ENCODE results near the gene FHL3.
"Not testable (repeated sequence)": the region's sequence is repeated elsewhere in the genome, so short reads cannot be mapped to it uniquely, and the experiment has no call there.

FHL3 gene

GRCh38 chr1:38041936-38042834 is 36.9 kb upstream of the FHL3 start:
- peaks cover 8% of the 10 kb centered on the region for H3K36me3 Mint-ChIP-seq
- ATAC-seq (no peak), DNase-seq (ENCODE audit: low spot score in 2 of 2) (no peak)
- H3K4me1 Mint-ChIP-seq: peaks cover 6% of the 10 kb centered on the region
- H3K9me3 Mint-ChIP-seq: no peaks in the 10 kb centered on the region
- no peak overlapping the region for H3K27ac Mint-ChIP-seq
- H3K4me3 Mint-ChIP-seq: no peak overlapping the region

DNA sequence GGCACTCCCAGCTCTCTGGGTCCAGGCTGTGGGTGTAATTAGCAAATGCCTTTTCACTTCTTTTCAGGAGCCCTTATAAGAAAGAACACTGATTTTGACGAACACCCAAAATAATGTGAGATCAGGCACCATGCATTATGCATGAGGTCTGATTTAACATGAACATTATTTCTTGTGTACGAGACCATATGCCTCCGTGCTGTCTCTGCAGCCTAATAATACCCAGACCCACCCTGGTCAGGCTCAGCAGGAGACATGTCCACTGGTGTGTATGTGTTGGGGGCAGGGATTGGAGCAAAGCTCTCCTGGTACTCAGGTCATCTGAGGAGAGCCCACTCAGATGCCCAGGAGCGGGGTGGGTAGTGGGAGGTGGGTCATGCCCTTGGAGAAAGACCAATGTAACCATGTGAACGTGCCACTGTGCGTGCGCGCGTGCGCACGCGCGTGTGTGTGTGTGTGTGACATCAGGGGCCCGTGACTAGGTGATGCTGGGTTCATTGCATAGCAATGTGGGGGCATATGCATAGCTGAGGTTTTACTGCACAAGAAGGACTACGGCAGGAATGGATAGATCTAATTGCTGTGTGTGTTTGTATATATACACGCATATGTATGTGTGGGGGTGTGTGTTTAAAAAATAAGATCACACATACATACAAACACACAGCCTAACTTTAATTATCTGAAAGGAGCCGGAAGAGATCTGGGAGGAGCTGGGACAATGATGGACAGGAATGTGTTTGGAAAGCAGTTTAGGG is 34.2 kb upstream of the FHL3 start:
- no peaks in the 10 kb centered on the region for H3K9me3 Mint-ChIP-seq
- peaks cover 2% of the 10 kb centered on the region for H3K4me1 Mint-ChIP-seq
- no peak overlapping the region for H3K4me3 Mint-ChIP-seq
- peaks cover 8% of the 10 kb centered on the region for H3K36me3 Mint-ChIP-seq
- DNase-seq (ENCODE audit: low spot score in 2 of 2) (no peak), ATAC-seq (no peak)
- H3K27ac Mint-ChIP-seq: no peak overlapping the region

DNA sequence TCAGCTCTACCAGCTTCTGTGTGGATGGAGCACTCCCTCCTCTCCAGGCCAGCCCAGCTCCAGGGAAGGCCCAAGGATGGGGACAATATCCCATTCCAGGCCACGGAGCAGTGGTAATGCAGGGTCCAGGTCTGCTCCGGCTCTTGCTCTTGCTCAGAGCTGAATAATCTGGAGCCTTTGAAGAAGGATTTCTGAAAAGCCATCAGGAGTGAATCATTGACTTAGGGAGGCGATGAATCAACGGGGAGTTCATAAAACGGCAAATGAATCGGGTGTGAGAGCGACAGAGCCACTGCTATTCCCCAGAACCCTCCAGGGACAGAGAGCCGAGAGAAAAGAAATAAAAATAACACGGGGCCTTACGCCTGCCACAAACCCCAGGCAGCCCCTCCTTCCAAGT is 33.5 kb upstream of the FHL3 start:
- H3K36me3 Mint-ChIP-seq: peaks cover 5% of the 10 kb centered on the region
- no peaks in the 10 kb centered on the region for H3K9me3 Mint-ChIP-seq
- no peak overlapping the region for H3K4me3 Mint-ChIP-seq
- no peaks in the 10 kb centered on the region for H3K4me1 Mint-ChIP-seq
- DNase-seq (ENCODE audit: low spot score in 2 of 2) (no peak), ATAC-seq (no peak)
- no peak overlapping the region for H3K27ac Mint-ChIP-seq

GRCh38 chr1:38037221-38037939 is 32.1 kb upstream of the FHL3 start:
- no peaks in the 10 kb centered on the region for H3K36me3 Mint-ChIP-seq
- ATAC-seq (no peak), DNase-seq (ENCODE audit: low spot score in 2 of 2) (no peak)
- H3K4me3 Mint-ChIP-seq: no peak overlapping the region
- no peaks in the 10 kb centered on the region for H3K9me3 Mint-ChIP-seq
- no peak overlapping the region for H3K27ac Mint-ChIP-seq
- H3K4me1 Mint-ChIP-seq: no peaks in the 10 kb centered on the region

GRCh38 chr1:38034871-38035270 is 29.6 kb upstream of the FHL3 start:
- Mint-ChIP-seq H3K4me1 (peaks cover 21% of the 10 kb centered on the region), H3K27ac (no peak overlapping the region)
- ATAC-seq: no peak

GRCh38 chr1:38032992-38033391 is 27.7 kb upstream of the FHL3 start:
- H3K4me1 Mint-ChIP-seq: peaks cover 39% of the 10 kb centered on the region
- H3K9me3 Mint-ChIP-seq; H3K4me3 Mint-ChIP-seq; H3K27ac Mint-ChIP-seq; ATAC-seq; DNase-seq (ENCODE audit: low spot score in 2 of 2): not testable (repeated sequence)
- H3K36me3 Mint-ChIP-seq: peaks cover 12% of the 10 kb centered on the region

More at GRCh38 chr1:38034871-38035270, 29.6 kb upstream of the FHL3 start:
- Mint-ChIP-seq H3K36me3 (peaks cover 4% of the 10 kb centered on the region), H3K9me3 (no peaks in the 10 kb centered on the region), H3K4me3 (no peak overlapping the region)
- no peak for DNase-seq (ENCODE audit: low spot score in 2 of 2)

DNA sequence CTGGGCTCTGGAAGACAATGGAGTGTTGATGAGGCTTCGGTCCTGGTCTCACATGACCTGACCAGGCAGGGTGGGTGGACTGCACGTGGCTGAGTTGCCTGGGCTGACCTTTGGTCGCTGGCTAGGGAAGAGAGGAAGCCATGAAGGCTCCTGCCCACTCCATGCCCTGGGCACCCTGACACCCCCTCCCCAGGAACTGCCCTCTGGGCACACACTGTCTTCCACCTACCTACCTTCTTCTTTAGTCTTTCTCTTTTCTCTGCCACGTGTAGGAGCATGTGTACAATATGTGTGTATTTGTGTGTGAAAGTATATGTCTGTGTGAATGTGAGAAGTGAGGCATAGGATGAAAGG is 26.2 kb upstream of the FHL3 start:
- Mint-ChIP-seq H3K27ac (peak overlapping the region; percentile 91), H3K9me3 (no peaks in the 10 kb centered on the region), H3K4me3 (no peak overlapping the region), H3K4me1 (peaks cover 54% of the 10 kb centered on the region), H3K36me3 (peaks cover 24% of the 10 kb centered on the region)
- no peak for DNase-seq (ENCODE audit: low spot score in 2 of 2)
- ATAC-seq: no peak

DNA sequence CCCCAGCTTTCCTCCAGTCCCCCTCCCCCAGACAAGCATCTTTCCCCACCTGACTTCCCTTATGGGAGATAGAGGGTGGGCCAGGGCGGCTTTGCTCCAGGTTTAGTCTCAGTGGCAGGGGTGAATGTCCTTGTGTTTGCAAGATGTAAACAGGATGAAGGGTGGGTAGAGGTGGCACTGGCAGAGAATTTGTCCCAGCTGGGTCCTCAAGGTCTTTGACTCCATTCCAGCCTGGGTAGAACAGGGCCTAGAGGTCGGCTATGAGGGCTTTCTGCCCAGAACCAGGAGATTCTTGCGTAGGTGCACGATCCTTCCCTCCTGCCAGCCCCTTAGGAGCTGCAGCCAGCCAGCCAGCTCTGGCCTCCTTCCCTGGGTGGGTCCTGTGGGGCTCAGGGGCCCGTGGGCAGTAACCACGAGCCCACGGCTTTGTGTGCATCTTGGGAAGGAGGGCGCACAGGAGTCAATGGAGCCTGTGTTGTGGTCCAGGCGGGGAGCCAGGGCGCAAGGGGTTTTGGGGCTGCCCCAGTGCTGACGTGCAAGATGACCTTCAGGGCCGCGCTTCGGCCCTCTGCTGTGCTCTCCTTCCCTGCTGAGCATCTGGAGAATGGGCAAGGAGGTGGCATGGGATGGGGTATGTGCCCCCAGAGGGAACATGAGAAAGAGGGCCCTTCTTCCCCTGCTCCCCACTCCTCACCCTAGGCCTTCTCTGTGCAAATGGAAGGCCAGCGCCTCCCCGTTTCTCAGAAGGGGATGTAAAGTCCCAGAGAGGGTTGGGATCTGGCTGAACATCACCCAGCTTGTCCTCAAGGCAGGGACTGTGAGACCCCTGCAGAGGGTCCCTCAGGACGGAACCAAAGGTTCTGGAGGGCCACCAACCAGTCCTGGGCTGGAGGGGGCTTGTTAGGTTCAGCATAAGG is 25.5 kb upstream of the FHL3 start:
- Mint-ChIP-seq H3K9me3 (no peaks in the 10 kb centered on the region), H3K27ac (peak overlapping the region; percentile 91), H3K36me3 (peaks cover 27% of the 10 kb centered on the region), H3K4me1 (peaks cover 57% of the 10 kb centered on the region), H3K4me3 (peak overlapping the region; percentile 64)
- ATAC-seq (no peak), DNase-seq (ENCODE audit: low spot score in 2 of 2) (no peak)

DNA sequence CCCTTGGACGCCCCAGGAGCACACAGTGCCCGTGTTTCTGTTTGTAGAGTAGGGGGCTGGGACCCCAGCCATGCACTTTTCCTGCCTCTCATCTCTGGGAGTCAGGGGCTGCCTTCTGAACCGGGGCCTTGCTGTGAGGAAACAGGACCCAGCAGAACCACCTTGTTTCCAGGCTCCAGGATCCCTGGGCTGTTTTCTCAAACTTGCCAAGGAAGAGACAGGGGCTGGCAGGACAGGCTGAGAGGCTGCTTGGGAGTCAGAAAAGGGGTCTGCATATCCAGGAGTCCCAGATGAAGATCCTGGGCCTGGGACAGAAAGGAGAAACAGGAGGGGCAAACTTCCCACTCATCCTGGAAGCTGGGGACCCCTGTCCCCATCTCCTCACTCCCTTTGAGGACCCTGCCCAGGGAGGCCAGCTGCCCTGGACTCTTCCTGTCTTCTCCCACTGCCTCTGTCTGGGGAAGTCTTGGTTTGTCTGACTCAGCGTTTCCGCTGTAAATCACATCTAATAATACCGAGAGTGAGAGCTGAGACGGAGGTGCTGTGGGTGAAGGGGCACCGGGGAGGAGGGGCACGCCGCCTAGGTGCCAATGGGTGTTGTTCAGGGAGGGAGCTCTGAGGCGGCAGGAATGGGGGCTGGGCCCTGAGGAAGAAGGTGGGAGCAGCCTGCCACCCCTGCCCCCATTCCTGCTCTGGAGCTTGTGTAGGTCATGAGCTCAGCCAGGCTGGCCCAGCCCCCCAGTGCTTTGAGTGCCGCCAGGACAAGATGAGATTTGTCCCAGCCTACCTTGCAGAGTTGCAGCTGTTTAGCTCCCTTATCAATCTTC is 24.6 kb upstream of the FHL3 start:
- Mint-ChIP-seq H3K36me3 (peaks cover 35% of the 10 kb centered on the region), H3K9me3 (no peaks in the 10 kb centered on the region), H3K4me3 (peak overlapping the region; percentile 64), H3K27ac (peak overlapping the region; percentile 91), H3K4me1 (peaks cover 57% of the 10 kb centered on the region)
- ATAC-seq (peak; percentile 76), DNase-seq (ENCODE audit: low spot score in 2 of 2) (peak; percentile 59 to 87)

GRCh38 chr1:38029081-38029681 is 23.9 kb upstream of the FHL3 start:
- Mint-ChIP-seq H3K4me1 (peaks cover 57% of the 10 kb centered on the region), H3K4me3 (peak overlapping the region; percentile 64), H3K9me3 (no peaks in the 10 kb centered on the region), H3K27ac (peak overlapping the region; percentile 91), H3K36me3 (peaks cover 43% of the 10 kb centered on the region)
- no peak for ATAC-seq
- DNase-seq (ENCODE audit: low spot score in 2 of 2): no peak

GRCh38 chr1:38028671-38029070 is 23.4 kb upstream of the FHL3 start:
- H3K36me3 Mint-ChIP-seq: peaks cover 48% of the 10 kb centered on the region
- peaks cover 57% of the 10 kb centered on the region for H3K4me1 Mint-ChIP-seq
- peak overlapping the region; percentile 64 for H3K4me3 Mint-ChIP-seq

DNA sequence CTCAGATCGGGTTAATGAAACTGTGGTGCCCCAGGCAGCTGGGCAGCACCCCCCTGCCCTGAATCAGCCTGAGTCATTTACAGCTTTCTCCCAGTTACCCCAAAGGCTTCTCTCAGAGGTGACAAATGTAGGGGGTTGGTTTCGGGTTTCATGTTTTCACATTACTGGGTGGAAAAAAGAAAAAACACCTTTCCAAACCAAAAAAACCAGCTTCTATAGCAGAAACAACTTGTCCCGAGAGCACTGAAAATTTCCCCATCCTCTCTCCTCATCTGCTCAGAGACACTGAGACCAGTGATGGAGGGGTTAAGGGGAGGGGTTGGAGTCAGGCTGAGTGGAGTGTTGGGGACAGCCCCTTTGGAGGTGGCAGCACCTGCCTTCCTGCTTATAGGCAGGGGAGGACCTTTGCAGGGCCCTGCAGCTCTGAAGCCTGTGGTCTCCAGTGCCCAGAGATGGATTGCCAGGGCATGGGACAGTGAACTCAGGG is 22.8 kb upstream of the FHL3 start:
- H3K9me3 Mint-ChIP-seq: no peaks in the 10 kb centered on the region
- H3K4me1 Mint-ChIP-seq: peaks cover 57% of the 10 kb centered on the region
- peak; percentile 89 for ATAC-seq
- H3K36me3 Mint-ChIP-seq: peaks cover 53% of the 10 kb centered on the region
- peak; percentile 41 to 83 for DNase-seq (ENCODE audit: low spot score in 2 of 2)
- H3K27ac Mint-ChIP-seq: peak overlapping the region; percentile 91
- H3K4me3 Mint-ChIP-seq: peak overlapping the region; percentile 64

More at GRCh38 chr1:38028671-38029070, 23.4 kb upstream of the FHL3 start:
- no peak for ATAC-seq
- H3K9me3 Mint-ChIP-seq: no peaks in the 10 kb centered on the region
- H3K27ac Mint-ChIP-seq: peak overlapping the region; percentile 91
- no peak for DNase-seq (ENCODE audit: low spot score in 2 of 2)

Measured in stimulated activated effector memory CD8-positive, alpha-beta T cell treated with anti-CD3 and anti-CD28 coated beads, Interleukin-12 subunit alpha, Interleukin-12 subunit beta, amount 100 ng/mL, for 72 hours (primary cell).